Activated CD4-positive, alpha-beta T cell treated with anti-CD3 and anti-CD28 coated beads, Interleukin-10, Interleukin-2, amounts not matched to agents 100 ng/mL and 50 ng/mL, durations not matched to agents 16 hours and 8 hours (primary cell): ENCODE data around the gene CORO7.

ENCODE experiments used
- DNase-seq: peaks from one replicate; pipeline ENCODE4 v3.0.0-alpha.2; 2020

The CORO7 gene

GRCh38 chr16:4317532-4318450, 98.6 kb downstream of the CORO7 start:
- no peak for DNase-seq

- DNase-seq: no peak
Measured at GRCh38 chr16:4316864-4317531, 99.4 kb downstream of the CORO7 start.

- DNase-seq: no peak
Measured at GRCh38 chr16:4316108-4316863, 100.1 kb downstream of the CORO7 start.

- no peak for DNase-seq
Measured at GRCh38 chr16:4315186-4316107, 100.9 kb downstream of the CORO7 start, which contains the start of gene GLIS2. GLIS2 (plus strand) TSS chr16:4316067; CDS start chr16:4332281, 16,214 bp downstream.

GRCh38 chr16:4314532-4315185, 101.7 kb downstream of the CORO7 start:
- peak; percentile 38 for DNase-seq

GRCh38 chr16:4313563-4314531, 102.5 kb downstream of the CORO7 start:
- peak; percentile 39 for DNase-seq

GRCh38 chr16:4309833-4310266, 106.5 kb downstream of the CORO7 start:
- peak; percentile 61 for DNase-seq

GRCh38 chr16:4309102-4309832, 107.1 kb downstream of the CORO7 start:
- no peak for DNase-seq

GRCh38 chr16:4307215-4308037, 109.0 kb downstream of the CORO7 start:
- peak; percentile 98 for DNase-seq

- peak; percentile 49 for DNase-seq
Measured at GRCh38 chr16:4306470-4307214, 109.8 kb downstream of the CORO7 start.
